AG04450 (cell line): Measurements from ENCODE around the gene TMEM255B. TPM values are rescaled to one million over a fixed set of nuclear protein-coding genes. Genes with fewer than 3 reads are reported as not detected.

Experiments
- CTCF ChIA-PET: fragments of 300-600, 350-600 bp; formaldehyde crosslinking; extraction: SDS; loops from one replicate; lab custom pipeline; 2022; ENCODE audit warnings: antibody characterized with exemption, inconsistent platforms; lab: Charles Lee
- POLR2A ChIA-PET: fragments of 350-600 bp; formaldehyde crosslinking; extraction: SDS; loops from one replicate; lab custom pipeline; 2021; ENCODE audit warnings: antibody characterized with exemption, inconsistent platforms; lab: Yijun Ruan, JAX
- DNase-seq: peaks from one replicate; pipeline ENCODE4 v3.0.0-alpha.2; 2011; ENCODE audit warnings: low read depth, low spot score
- H3K27ac ChIP-seq: one replicate; pipeline ENCODE4 v1.5.1; 2012; ENCODE audit warnings: low read depth, low read length, control low read depth
- H3K27me3 ChIP-seq: one replicate; pipeline ENCODE4 v1.6.0; 2012; ENCODE audit warnings: low read length; ENCODE audit not compliant: control insufficient read depth, insufficient read depth
- H3K4me3 ChIP-seq: 2 replicates; pipeline ENCODE4 v1.5.1; 2011; ENCODE audit warnings: mild to moderate bottlenecking, low read depth, low read length, control low read depth
- H3K9me3 ChIP-seq: 2 replicates; pipeline ENCODE4 v1.5.1; 2012; ENCODE audit warnings: low read length; ENCODE audit not compliant: control insufficient read depth, insufficient read depth
- polyA plus RNA-seq: library from polyadenylated mRNA; depleted of rRNA; stranded (reverse); fragments of >200 nt; gene quantifications from 2 replicates; pipeline ENCODE4 v1.2.3, GENCODE V29; 2011
- TF ChIP-seq, protein P1 (sequence below): IDR thresholded peaks from 2 replicates; pipeline ENCODE4 v1.5.1; 2011; ENCODE audit warnings: low read depth, low read length, control low read depth, inconsistent platforms

The TMEM255B gene
- polyA plus RNA-seq, 1 experiment: 4.1 TPM

DNA sequence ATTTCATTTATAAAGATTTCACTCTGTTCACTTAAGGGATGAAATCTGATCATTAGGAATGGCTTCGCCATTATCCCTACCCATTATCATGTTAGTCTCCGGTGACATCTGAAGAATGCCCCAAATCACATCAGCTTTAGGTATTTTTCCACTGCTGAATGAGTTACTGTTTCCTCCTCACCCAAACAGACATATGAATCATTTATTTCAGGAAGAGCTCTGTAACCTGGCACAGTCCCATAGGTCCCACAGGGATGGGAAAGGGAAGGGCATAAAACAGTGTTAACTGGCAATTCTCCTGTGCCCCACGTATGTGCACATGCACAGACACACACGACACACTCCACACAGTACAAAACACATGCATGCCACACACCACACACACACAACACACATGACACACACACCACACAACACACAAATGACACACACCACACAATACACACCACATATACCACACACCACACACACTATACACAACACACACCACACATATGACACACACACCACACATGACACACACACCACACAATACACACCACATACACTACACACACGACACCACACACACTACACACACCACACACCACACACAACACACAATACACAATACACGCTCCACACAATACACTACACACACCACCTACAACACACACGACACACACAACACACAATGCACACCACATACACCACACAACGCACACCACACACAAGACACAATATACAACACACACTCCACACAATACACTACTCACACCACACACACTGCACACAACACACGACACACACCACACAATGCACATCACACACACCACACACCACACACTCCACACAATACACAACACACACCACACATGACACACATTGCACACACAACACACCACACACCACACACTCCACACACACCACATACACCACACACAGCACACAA lies 15.4 kb downstream of the TMEM255B start:
- DNase-seq: no peak

GRCh38 chr13:113775451-113776145 lies 16.6 kb downstream of the TMEM255B start:
- Histone ChIP-seq H3K27ac (no peak overlapping the region), H3K27me3 (peaks cover 9% of the 10 kb centered on the region), H3K9me3 (peaks cover 36% of the 10 kb centered on the region), H3K4me3 (no peak overlapping the region)
- POLR2A ChIA-PET: no interaction called here
- TF ChIP-seq, protein P1, sequence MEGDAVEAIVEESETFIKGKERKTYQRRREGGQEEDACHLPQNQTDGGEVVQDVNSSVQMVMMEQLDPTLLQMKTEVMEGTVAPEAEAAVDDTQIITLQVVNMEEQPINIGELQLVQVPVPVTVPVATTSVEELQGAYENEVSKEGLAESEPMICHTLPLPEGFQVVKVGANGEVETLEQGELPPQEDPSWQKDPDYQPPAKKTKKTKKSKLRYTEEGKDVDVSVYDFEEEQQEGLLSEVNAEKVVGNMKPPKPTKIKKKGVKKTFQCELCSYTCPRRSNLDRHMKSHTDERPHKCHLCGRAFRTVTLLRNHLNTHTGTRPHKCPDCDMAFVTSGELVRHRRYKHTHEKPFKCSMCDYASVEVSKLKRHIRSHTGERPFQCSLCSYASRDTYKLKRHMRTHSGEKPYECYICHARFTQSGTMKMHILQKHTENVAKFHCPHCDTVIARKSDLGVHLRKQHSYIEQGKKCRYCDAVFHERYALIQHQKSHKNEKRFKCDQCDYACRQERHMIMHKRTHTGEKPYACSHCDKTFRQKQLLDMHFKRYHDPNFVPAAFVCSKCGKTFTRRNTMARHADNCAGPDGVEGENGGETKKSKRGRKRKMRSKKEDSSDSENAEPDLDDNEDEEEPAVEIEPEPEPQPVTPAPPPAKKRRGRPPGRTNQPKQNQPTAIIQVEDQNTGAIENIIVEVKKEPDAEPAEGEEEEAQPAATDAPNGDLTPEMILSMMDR: no peak
- CTCF ChIA-PET: no interaction called here
- no peak for DNase-seq

More for the DNA sequence above, 15.4 kb downstream of the TMEM255B start:
- ChIA-PET CTCF (no interaction called here), POLR2A (no interaction called here)
- Histone ChIP-seq H3K27ac (no peak overlapping the region), H3K27me3 (peaks cover 9% of the 10 kb centered on the region), H3K4me3 (no peak overlapping the region), H3K9me3 (peaks cover 41% of the 10 kb centered on the region)
- TF ChIP-seq, protein P1: no peak

GRCh38 chr13:113776231-113777125 lies 17.5 kb downstream of the TMEM255B start:
- peaks cover 27% of the 10 kb centered on the region for H3K9me3 ChIP-seq
- no peak overlapping the region for H3K27ac ChIP-seq
- TF ChIP-seq, protein P1: no peak
- peaks cover 9% of the 10 kb centered on the region for H3K27me3 ChIP-seq
- no peak overlapping the region for H3K4me3 ChIP-seq
- CTCF ChIA-PET: no interaction called here
- DNase-seq: no peak
- POLR2A ChIA-PET: interaction anchor here (0.6 kb wide), 1 partner anchor 35 kb away, joined by 3 read pairs; no protein-coding TSS in a partner anchor

- ChIA-PET CTCF (no interaction called here), POLR2A (interaction anchor here (0.5 kb wide), 1 partner anchor 354 kb away, joined by 3 read pairs; no protein-coding TSS in a partner anchor)
- TF ChIP-seq, protein P1: no peak
- peaks cover 9% of the 10 kb centered on the region for H3K27me3 ChIP-seq
- DNase-seq: no peak
- H3K27ac ChIP-seq: no peak overlapping the region
- no peak overlapping the region for H3K4me3 ChIP-seq
- peaks cover 24% of the 10 kb centered on the region; the same call in 1 of the 2 replicates for H3K9me3 ChIP-seq
Observed at GRCh38 chr13:113777311-113778260, 18.6 kb downstream of the TMEM255B start.
